ENCODE measurements around the gene EXOC3. TPM values are rescaled to one million over a fixed set of nuclear protein-coding genes. Genes with fewer than 3 reads are reported as not detected.
A peak's percentile ranks its signal among the peaks of the same experiment; 100 is the strongest.

Gene EXOC3
- total and polyA plus RNA-seq, 2 experiments from 2014 or later = 39.9 to 40.9 TPM

DNA sequence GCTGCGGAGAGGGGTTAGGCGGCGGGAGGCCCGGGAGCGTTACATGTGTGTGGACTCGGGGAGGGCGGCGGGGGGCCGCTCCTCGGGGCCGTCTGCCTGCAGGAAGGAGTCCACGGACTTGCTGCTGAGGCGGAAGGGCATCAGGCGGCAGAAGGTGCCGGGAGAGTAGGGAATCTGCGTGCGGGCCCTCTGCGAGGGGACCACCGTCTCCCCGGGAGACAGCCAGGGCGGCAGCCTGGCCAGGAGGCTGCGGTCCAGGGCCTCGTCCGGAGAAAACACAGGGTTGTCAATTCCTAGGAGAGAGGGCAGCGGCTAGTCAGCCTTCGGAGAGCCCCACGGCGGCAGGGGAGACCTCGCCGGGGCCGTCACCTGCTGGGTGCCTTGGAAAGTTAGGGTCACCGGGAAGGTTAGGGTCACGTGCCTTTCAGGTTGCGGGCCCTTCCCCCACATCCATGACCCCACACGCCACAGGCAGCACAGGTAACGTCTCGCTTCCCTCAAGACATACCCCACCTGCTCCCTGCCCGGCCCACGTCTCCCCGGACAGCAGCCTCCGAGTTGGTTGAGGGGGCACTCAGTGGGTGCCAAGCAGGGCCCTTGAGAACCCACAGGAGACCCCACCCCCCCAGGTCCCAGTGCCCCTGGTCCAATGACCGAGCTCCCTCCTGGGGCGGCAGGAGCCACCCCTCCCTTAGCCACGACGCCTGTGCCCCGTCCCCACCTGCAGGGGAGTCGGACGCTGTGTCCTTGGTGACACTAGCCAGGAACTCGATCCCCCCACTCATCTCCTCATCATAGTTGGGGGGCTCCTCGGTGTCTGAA is 32.1 kb downstream of the EXOC3 start:
- no peaks in the 10 kb centered on the region; the same call in 1 of the 2 replicates for H3K4me1 ChIP-seq (ENCODE audit: insufficient read depth)
- no peaks in the 10 kb centered on the region for H4K20me1 ChIP-seq (ENCODE audit: insufficient read depth)
- in situ Hi-C loops (cut with MboI) = no loop called here
- H3K36me3 ChIP-seq (ENCODE audit: low read depth) = no peaks in the 10 kb centered on the region
- peaks cover 9% of the 10 kb centered on the region; the same call in 1 of the 2 replicates for H3K79me2 ChIP-seq (ENCODE audit: insufficient read depth)
- H3F3A ChIP-seq (ENCODE audit: insufficient read depth) = no peaks in the 10 kb centered on the region
- H2AFZ ChIP-seq = no peak overlapping the region
- no peak overlapping the region for H3K27ac ChIP-seq
- H3K9me2 ChIP-seq (ENCODE audit: insufficient read depth) = no peaks in the 10 kb centered on the region
- H3K4me2 ChIP-seq (ENCODE audit: unreplicated experiment) = peak overlapping the region; percentile 32
- H3K9me3 ChIP-seq (ENCODE audit: low read depth) = no peaks in the 10 kb centered on the region
- H3K4me3 ChIP-seq = peak overlapping the region; percentile 47; the same call in 1 of the 2 replicates
- 28 to 30% methylated on average over 28 to 38 of the region's 50 CpGs for WGBS, 2 experiments (ENCODE audit: low coverage in 1 of 2, low lambda C conversion rate in 2 of 2, missing lambda C conversion rate in 2 of 2)
- peak; percentile 31 for TF ChIP-seq EZH2 (IDR thresholded peaks at IDR 0.05; ENCODE audit: insufficient read depth, poor library complexity, severe bottlenecking)
- TF ChIP-seq EZH2phosphoT487 (IDR thresholded peaks at IDR 0.05; ENCODE audit: insufficient read depth, low read depth) = no peak
- no peak for DNase-seq
- H3K27me3 ChIP-seq (replicated peaks; ENCODE audit: insufficient read depth) = peaks cover 27% of the 10 kb centered on the region
- no peak overlapping the region for H3K9ac ChIP-seq

DNA sequence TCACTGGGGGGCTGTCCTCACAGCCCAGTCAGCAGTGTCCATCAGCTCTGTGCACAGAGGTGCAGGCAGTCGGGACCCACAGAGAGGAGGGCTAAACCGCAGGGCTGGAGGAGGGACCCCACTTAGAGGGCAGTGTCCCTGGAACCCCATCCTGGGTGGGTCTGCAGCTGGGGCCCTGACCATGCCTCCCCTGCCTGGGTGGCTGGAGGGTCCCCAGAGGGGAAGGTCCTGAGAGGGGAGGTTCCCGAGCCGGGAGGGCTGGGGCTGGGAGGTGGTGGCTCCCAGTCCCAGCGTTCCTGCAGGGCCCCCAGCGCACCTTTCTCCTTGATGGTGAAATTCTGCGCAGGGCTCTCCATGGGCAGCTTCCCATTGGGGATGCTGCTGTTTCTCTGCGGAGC is 32.7 kb downstream of the EXOC3 start:
- H3K4me2 ChIP-seq (ENCODE audit: unreplicated experiment) = no peak overlapping the region
- H3K4me1 ChIP-seq (ENCODE audit: insufficient read depth) = no peaks in the 10 kb centered on the region; the same call in 1 of the 2 replicates

GRCh38 chr5:476102-476813 is 33.3 kb downstream of the EXOC3 start:
- Histone ChIP-seq H3K4me3 (no peak overlapping the region), H3K4me2 (ENCODE audit: unreplicated experiment) (no peak overlapping the region), H3K9me3 (ENCODE audit: low read depth) (no peaks in the 10 kb centered on the region), H4K20me1 (ENCODE audit: insufficient read depth) (no peaks in the 10 kb centered on the region), H3K27ac (no peak overlapping the region), H3K4me1 (ENCODE audit: insufficient read depth) (no peaks in the 10 kb centered on the region; the same call in 1 of the 2 replicates), H2AFZ (no peak overlapping the region), H3K9ac (no peak overlapping the region), H3K9me2 (ENCODE audit: insufficient read depth) (no peaks in the 10 kb centered on the region), H3K79me2 (ENCODE audit: insufficient read depth) (peaks cover 9% of the 10 kb centered on the region; the same call in 1 of the 2 replicates), H3K27me3 (replicated peaks; ENCODE audit: insufficient read depth) (peaks cover 27% of the 10 kb centered on the region), H3K36me3 (ENCODE audit: low read depth) (no peaks in the 10 kb centered on the region), H3F3A (ENCODE audit: insufficient read depth) (no peaks in the 10 kb centered on the region)
- peak; percentile 24 for DNase-seq
- 43 to 45% methylated on average over 43 to 49 of the region's 51 CpGs for WGBS, 2 experiments (ENCODE audit: low coverage in 1 of 2, low lambda C conversion rate in 2 of 2, missing lambda C conversion rate in 2 of 2)
- TF ChIP-seq EZH2 (IDR thresholded peaks at IDR 0.05; ENCODE audit: insufficient read depth, poor library complexity, severe bottlenecking) = no peak
- no peak for TF ChIP-seq EZH2phosphoT487 (IDR thresholded peaks at IDR 0.05; ENCODE audit: insufficient read depth, low read depth)
- in situ Hi-C loops (cut with MboI) = no loop called here

More for the DNA sequence above, 32.7 kb downstream of the EXOC3 start:
- H4K20me1 ChIP-seq (ENCODE audit: insufficient read depth) = no peaks in the 10 kb centered on the region
- H3K4me3 ChIP-seq = no peak overlapping the region
- TF ChIP-seq EZH2 (IDR thresholded peaks at IDR 0.05; ENCODE audit: insufficient read depth, poor library complexity, severe bottlenecking) = no peak
- no peak for TF ChIP-seq EZH2phosphoT487 (IDR thresholded peaks at IDR 0.05; ENCODE audit: insufficient read depth, low read depth)
- no peak overlapping the region for H3K27ac ChIP-seq
- DNase-seq = no peak
- no peaks in the 10 kb centered on the region for H3F3A ChIP-seq (ENCODE audit: insufficient read depth)
- peaks cover 27% of the 10 kb centered on the region for H3K27me3 ChIP-seq (replicated peaks; ENCODE audit: insufficient read depth)
- H2AFZ ChIP-seq = no peak overlapping the region
- no peak overlapping the region for H3K9ac ChIP-seq
- no peaks in the 10 kb centered on the region for H3K9me2 ChIP-seq (ENCODE audit: insufficient read depth)
- H3K36me3 ChIP-seq (ENCODE audit: low read depth) = no peaks in the 10 kb centered on the region
- 29 to 41% methylated on average over 3 to 8 of the region's 8 CpGs for WGBS, 2 experiments (ENCODE audit: low coverage in 1 of 2, low lambda C conversion rate in 2 of 2, missing lambda C conversion rate in 2 of 2)
- no peaks in the 10 kb centered on the region for H3K9me3 ChIP-seq (ENCODE audit: low read depth)
- in situ Hi-C loops (cut with MboI) = no loop called here
- peaks cover 9% of the 10 kb centered on the region; the same call in 1 of the 2 replicates for H3K79me2 ChIP-seq (ENCODE audit: insufficient read depth)

GRCh38 chr5:476814-477175 is 33.8 kb downstream of the EXOC3 start:
- peaks cover 9% of the 10 kb centered on the region; the same call in 1 of the 2 replicates for H3K79me2 ChIP-seq (ENCODE audit: insufficient read depth)

More at GRCh38 chr5:476814-477175, 33.8 kb downstream of the EXOC3 start:
- H3K4me1 ChIP-seq (ENCODE audit: insufficient read depth) = no peaks in the 10 kb centered on the region
- H3K27ac ChIP-seq = no peak overlapping the region
- H3F3A ChIP-seq (ENCODE audit: insufficient read depth) = no peaks in the 10 kb centered on the region
- H3K4me2 ChIP-seq (ENCODE audit: unreplicated experiment) = no peak overlapping the region
- H3K4me3 ChIP-seq = no peak overlapping the region
- 47 to 53% methylated on average over 8 to 9 of the region's 9 CpGs for WGBS, 2 experiments (ENCODE audit: low coverage in 1 of 2, low lambda C conversion rate in 2 of 2, missing lambda C conversion rate in 2 of 2)
- H3K9me2 ChIP-seq (ENCODE audit: insufficient read depth) = no peaks in the 10 kb centered on the region
- no peak for DNase-seq
- no peaks in the 10 kb centered on the region for H3K36me3 ChIP-seq (ENCODE audit: low read depth)
- peaks cover 27% of the 10 kb centered on the region for H3K27me3 ChIP-seq (replicated peaks; ENCODE audit: insufficient read depth)
- H4K20me1 ChIP-seq (ENCODE audit: insufficient read depth) = no peaks in the 10 kb centered on the region
- no peak overlapping the region for H2AFZ ChIP-seq
- no peaks in the 10 kb centered on the region for H3K9me3 ChIP-seq (ENCODE audit: low read depth)
- no peak overlapping the region for H3K9ac ChIP-seq
- no peak for TF ChIP-seq EZH2 (IDR thresholded peaks at IDR 0.05; ENCODE audit: insufficient read depth, poor library complexity, severe bottlenecking)
- TF ChIP-seq EZH2phosphoT487 (IDR thresholded peaks at IDR 0.05; ENCODE audit: insufficient read depth, low read depth) = no peak
- in situ Hi-C loops (cut with MboI) = no loop called here

All from GM23248 (cell line).